HCT116 (cell line): ENCODE data around the gene JCAD. TPM values are rescaled to one million over a fixed set of nuclear protein-coding genes. Genes with fewer than 3 reads are reported as not detected.

Source experiments
- ATAC-seq: fragments of 200-7000 bp; cut with Tn5 transposase; 2 replicates; pipeline ENCODE4 v1.9.1; 2020; ENCODE audit warnings: mild to moderate bottlenecking, moderate library complexity
- BruUV-seq: library from RNA; stranded (reverse); fragments of 400-500 nt; replicated peaks from 2 replicates; lab custom pipeline; 2021; lab: Mats Ljungman, UMichigan
- CTCF ChIA-PET: fragments of 300-600 bp; sonication (Branson Sonifier 250); formaldehyde crosslinking; loops from one replicate; lab custom pipeline; 2021; ENCODE audit warnings: antibody characterized with exemption; lab: Charles Lee
- POLR2A ChIA-PET: fragments of 300-600, 350-600 bp; sonication (Branson Sonifier 250); formaldehyde crosslinking; loops from one replicate; lab custom pipeline; 2021; ENCODE audit warnings: antibody characterized with exemption; lab: Charles Lee
- RAD21 ChIA-PET, 2 experiments: fragments of 300-600 bp; sonication (Branson Sonifier 250); formaldehyde crosslinking; loops; one replicate each; lab custom pipeline; 2023; ENCODE audit warnings: low total read pairs in 2 of 2; ENCODE audit not compliant: uncharacterized antibody in 2 of 2, unreplicated experiment in 2 of 2, low non-redundant PET in 1 of 2; lab: Charles Lee
- DNase-seq: peaks from one replicate; pipeline ENCODE4 v3.0.0-alpha.2; 2010; ENCODE audit warnings: low read depth, low spot score
- H2AFZ ChIP-seq: fragments of 200-600 bp; shearing (Covaris generic), sonication (generic); 2 replicates; pipeline ENCODE4 v1.6.1; 2017; ENCODE audit warnings: low read depth, mixed run types, mixed read lengths, antibody characterized with exemption, low read length; ENCODE audit not compliant: poor library complexity, severe bottlenecking
- H3K27ac ChIP-seq: 2 replicates; pipeline ENCODE4 v1.5.1; 2012; ENCODE audit warnings: low read depth, low read length
- H3K27me3 ChIP-seq: fragments of 200-600 bp; sonication (generic); 2 replicates; pipeline ENCODE4 v1.6.1; 2016; ENCODE audit warnings: mixed run types, low read length, mixed read lengths; ENCODE audit not compliant: insufficient read depth
- H3K36me3 ChIP-seq, 2 experiments: fragments of 200-500 bp in 1 of 2; fragments of 200-600 bp in 1 of 2; sonication (Bioruptor generic) in 1 of 2; sonication (generic) in 1 of 2; 2 replicates each; pipeline versions ENCODE4 v1.5.1 to v1.6.1; 2014 to 2016; ENCODE audit warnings: low read length in 2 of 2, inconsistent platforms in 1 of 2, mixed read lengths in 1 of 2, mixed run types in 1 of 2; ENCODE audit not compliant: insufficient read depth in 2 of 2, control insufficient read depth in 1 of 2
- H3K4me1 ChIP-seq, 2 experiments: fragments of 200-600 bp in 1 of 2; sonication (generic) in 1 of 2; 2 replicates each; pipeline versions ENCODE4 v1.5.1 to v1.6.1; 2012 to 2017; ENCODE audit warnings: low read length in 2 of 2, inconsistent platforms in 1 of 2, mild to moderate bottlenecking in 1 of 2, mixed read lengths in 1 of 2, mixed run types in 1 of 2, moderate library complexity in 1 of 2; ENCODE audit not compliant: insufficient read depth in 2 of 2, control insufficient read depth in 1 of 2
- H3K4me2 ChIP-seq: fragments of 200-600 bp; sonication (generic); 2 replicates; pipeline ENCODE4 v1.6.1; 2017; ENCODE audit warnings: mixed run types, low read length, mixed read lengths
- H3K4me3 ChIP-seq, 2 experiments: fragments of 200-600 bp in 1 of 2; sonication (generic) in 1 of 2; replicated peaks in 1 of 2; 2 replicates each; pipeline ENCODE4 v1.5.1; 2011 to 2016; ENCODE audit warnings: low read length in 2 of 2, control low read depth in 1 of 2, low read depth in 1 of 2, mild to moderate bottlenecking in 1 of 2, mixed read lengths in 1 of 2, mixed run types in 1 of 2
- H3K79me2 ChIP-seq: fragments of 200-600 bp; sonication (generic); 2 replicates; pipeline ENCODE4 v1.6.1; 2017; ENCODE audit warnings: mild to moderate bottlenecking, mixed run types, low read length, moderate library complexity, mixed read lengths; ENCODE audit not compliant: insufficient read depth
- H3K9ac ChIP-seq: fragments of 200-600 bp; sonication (generic); 2 replicates; pipeline ENCODE4 v1.6.1; 2016; ENCODE audit warnings: low read length, mixed read lengths
- H3K9me2 ChIP-seq: fragments of 200-600 bp; sonication (generic), shearing (Covaris generic); 2 replicates; pipeline ENCODE4 v1.6.1; 2017; ENCODE audit warnings: mixed run types, mild to moderate bottlenecking, moderate library complexity; ENCODE audit not compliant: insufficient read depth
- H3K9me3 ChIP-seq, 2 experiments: fragments of 200-500 bp in 1 of 2; fragments of 200-600 bp in 1 of 2; sonication (Bioruptor generic) in 1 of 2; sonication (generic) in 1 of 2; 2 replicates each; pipeline ENCODE4 v1.6.1; 2014 to 2017; ENCODE audit warnings: low read length in 2 of 2, mixed read lengths in 2 of 2, inconsistent platforms in 1 of 2, low read depth in 1 of 2, mild to moderate bottlenecking in 1 of 2, mixed run types in 1 of 2, moderate library complexity in 1 of 2; ENCODE audit not compliant: control insufficient read depth in 1 of 2, insufficient read depth in 1 of 2
- H4K20me1 ChIP-seq: fragments of 200-600 bp; sonication (generic), shearing (Covaris generic); 2 replicates; pipeline ENCODE4 v1.6.1; 2017; ENCODE audit warnings: mixed run types, mild to moderate bottlenecking, moderate library complexity; ENCODE audit not compliant: insufficient read depth
- CBX3 ChIP-seq: IDR thresholded peaks from 2 replicates; pipeline ENCODE4 v1.6.1; 2012; ENCODE audit warnings: low read depth
- CEBPB ChIP-seq: IDR thresholded peaks from 2 replicates; pipeline ENCODE4 v1.6.1; 2012; ENCODE audit warnings: low read depth
- EGR1 ChIP-seq: IDR thresholded peaks from 2 replicates; pipeline ENCODE4 v1.6.1; 2012; ENCODE audit warnings: low read depth
- EZH2phosphoT487 ChIP-seq: fragments of 200-600 bp; IDR thresholded peaks from 2 replicates; pipeline ENCODE4 v1.6.1; 2018; ENCODE audit warnings: antibody characterized with exemption, borderline replicate concordance
- FOSL1 ChIP-seq: IDR thresholded peaks from 2 replicates; pipeline ENCODE4 v1.6.1; 2012; ENCODE audit warnings: low read depth
- POLR2A ChIP-seq: IDR thresholded peaks from 2 replicates; pipeline ENCODE4 v1.7.0; 2011; ENCODE audit warnings: borderline replicate concordance; ENCODE audit not compliant: insufficient read depth, insufficient read length; ENCODE audit errors: extremely low read depth
- POLR2AphosphoS5 ChIP-seq: IDR thresholded peaks from 2 replicates; pipeline ENCODE4 v1.6.1; 2011; ENCODE audit warnings: mild to moderate bottlenecking, low read depth, low read length, moderate library complexity
- RAD21 ChIP-seq: IDR thresholded peaks from 2 replicates; pipeline ENCODE4 v1.6.1; 2012; ENCODE audit warnings: low read depth, mild to moderate bottlenecking
- SP1 ChIP-seq: IDR thresholded peaks from 2 replicates; pipeline ENCODE4 v1.6.1; 2012; ENCODE audit warnings: low read depth
- SRF ChIP-seq: IDR thresholded peaks from 2 replicates; pipeline ENCODE4 v1.6.1; 2012; ENCODE audit warnings: low read depth
- TCF7L2 ChIP-seq: IDR thresholded peaks from 2 replicates; pipeline ENCODE4 v1.7.0; 2011; ENCODE audit warnings: borderline replicate concordance, inconsistent platforms; ENCODE audit not compliant: insufficient read depth, insufficient read length; ENCODE audit errors: extremely low read depth
- YY1 ChIP-seq: IDR thresholded peaks from 2 replicates; pipeline ENCODE4 v1.6.1; 2011; ENCODE audit warnings: low read length, low read depth, moderate library complexity, mild to moderate bottlenecking; ENCODE audit not compliant: insufficient replicate concordance; ENCODE audit errors: extremely low read depth
- ZFX ChIP-seq: fragments of 450-650 bp; IDR thresholded peaks from 2 replicates; pipeline ENCODE4 v1.6.1; 2017
- intact Hi-C: fragments of 100-400 bp; cut with micrococcal nuclease; formaldehyde crosslinking; loops from 2 replicates; pipeline ENCODE4 v1.10.0; 2022
- total RNA-seq: library from RNA; stranded (reverse); gene quantifications from one replicate; pipeline ENCODE4 v1.2.1, GENCODE V29; 2021; ENCODE audit not compliant: unreplicated experiment
- TF ChIP-seq, protein P1 (sequence below), 3 experiments: fragments of 200-600 bp in 1 of 3; sonication (generic) in 1 of 3; IDR thresholded peaks in 2 of 3; conservative IDR thresholded peaks in 1 of 3; 2 replicates each; pipeline ENCODE4 v1.5.1; 2012 to 2017; ENCODE audit warnings: low read depth in 2 of 3, low read length in 2 of 3, antibody characterized with exemption in 1 of 3, borderline replicate concordance in 1 of 3, control low read depth in 1 of 3, mild to moderate bottlenecking in 1 of 3, mixed read lengths in 1 of 3, mixed run types in 1 of 3, moderate library complexity in 1 of 3; ENCODE audit not compliant: insufficient read depth in 1 of 3
- TF ChIP-seq, protein P2 (sequence below): IDR thresholded peaks from 2 replicates; pipeline ENCODE4 v1.6.1; 2012
- TF ChIP-seq, protein P3 (sequence below): IDR thresholded peaks from 2 replicates; pipeline ENCODE4 v1.6.1; 2012

Gene JCAD
- total RNA-seq, 1 experiment from 2014 or later = 17.5 TPM

DNA sequence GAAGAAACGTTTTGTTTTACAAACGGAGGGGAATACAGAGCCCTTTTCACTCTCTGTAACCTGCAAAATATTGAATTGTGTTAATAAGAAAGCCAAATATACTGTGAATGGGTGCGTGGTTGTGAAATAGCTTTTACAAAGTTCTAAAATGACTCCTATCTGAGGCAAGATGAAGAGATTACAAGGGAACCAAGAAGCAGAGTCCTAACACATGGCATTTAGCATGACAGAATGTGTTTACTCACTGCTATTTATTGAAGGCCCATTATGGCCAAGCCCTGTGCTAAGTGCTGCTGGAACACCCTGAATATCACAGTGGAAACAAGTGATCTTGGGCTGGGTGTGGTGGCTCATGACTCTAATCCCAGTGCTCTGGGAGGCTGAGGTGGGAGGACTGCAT lies 12.9 kb downstream of the JCAD start:
- CTCF ChIA-PET = no interaction called here

DNA sequence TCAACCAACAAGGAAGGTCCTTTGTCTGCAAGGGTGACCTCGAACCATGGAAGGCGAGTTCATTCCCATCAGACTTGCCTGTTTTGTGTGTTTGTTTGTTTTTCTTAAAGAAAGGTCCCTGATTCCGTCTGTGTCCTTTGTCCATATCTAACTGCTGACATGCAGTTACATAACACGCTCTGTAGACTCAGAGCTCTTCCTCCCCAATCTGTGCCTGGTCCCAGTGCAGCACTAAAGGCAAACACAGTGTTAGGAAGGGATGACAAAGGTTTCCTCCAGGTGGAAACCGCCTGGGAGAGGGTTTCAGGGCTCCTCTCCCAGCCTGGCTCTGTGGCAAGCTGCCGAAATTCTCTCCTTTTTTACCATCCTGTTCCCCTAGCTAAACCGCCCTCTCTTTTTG lies 13.4 kb downstream of the JCAD start:
- Histone ChIP-seq H3K4me3 (no peak overlapping the region), H4K20me1 (no peaks in the 10 kb centered on the region), H3K9me2 (no peaks in the 10 kb centered on the region), H3K9me3 (no peaks in the 10 kb centered on the region), H3K27ac (no peak overlapping the region), H3K9ac (no peak overlapping the region), H3K4me2 (no peak overlapping the region), H3K36me3 (peaks cover 0 to 10% of the 10 kb centered on the region in 2 experiments; a peak in 2 of 4 replicates), H3K4me1 (no peaks in the 10 kb centered on the region), H2AFZ (no peak overlapping the region), H3K79me2 (no peaks in the 10 kb centered on the region), H3K27me3 (no peaks in the 10 kb centered on the region)
- ChIA-PET POLR2A (no interaction called here), RAD21 (no interaction called here), CTCF (no interaction called here)
- ATAC-seq (no peak), DNase-seq (no peak)
- no TSS peak for BruUV-seq
- intact Hi-C loops = no loop called here
- TF ChIP-seq, protein P1, sequence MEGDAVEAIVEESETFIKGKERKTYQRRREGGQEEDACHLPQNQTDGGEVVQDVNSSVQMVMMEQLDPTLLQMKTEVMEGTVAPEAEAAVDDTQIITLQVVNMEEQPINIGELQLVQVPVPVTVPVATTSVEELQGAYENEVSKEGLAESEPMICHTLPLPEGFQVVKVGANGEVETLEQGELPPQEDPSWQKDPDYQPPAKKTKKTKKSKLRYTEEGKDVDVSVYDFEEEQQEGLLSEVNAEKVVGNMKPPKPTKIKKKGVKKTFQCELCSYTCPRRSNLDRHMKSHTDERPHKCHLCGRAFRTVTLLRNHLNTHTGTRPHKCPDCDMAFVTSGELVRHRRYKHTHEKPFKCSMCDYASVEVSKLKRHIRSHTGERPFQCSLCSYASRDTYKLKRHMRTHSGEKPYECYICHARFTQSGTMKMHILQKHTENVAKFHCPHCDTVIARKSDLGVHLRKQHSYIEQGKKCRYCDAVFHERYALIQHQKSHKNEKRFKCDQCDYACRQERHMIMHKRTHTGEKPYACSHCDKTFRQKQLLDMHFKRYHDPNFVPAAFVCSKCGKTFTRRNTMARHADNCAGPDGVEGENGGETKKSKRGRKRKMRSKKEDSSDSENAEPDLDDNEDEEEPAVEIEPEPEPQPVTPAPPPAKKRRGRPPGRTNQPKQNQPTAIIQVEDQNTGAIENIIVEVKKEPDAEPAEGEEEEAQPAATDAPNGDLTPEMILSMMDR (IDR thresholded peaks at IDR 0.05 in 2 of 3, conservative IDR thresholded peaks at IDR 0.05 in 1 of 3; ENCODE audit: borderline replicate concordance in 1 of 3, insufficient read depth in 1 of 3, low read depth in 2 of 3, low read length in 2 of 3) = no peak
- no peak for TF ChIP-seq FOSL1
- TF ChIP-seq RAD21 = no peak
- TF ChIP-seq CBX3 = no peak
- TF ChIP-seq SRF = no peak
- TF ChIP-seq, protein P2, sequence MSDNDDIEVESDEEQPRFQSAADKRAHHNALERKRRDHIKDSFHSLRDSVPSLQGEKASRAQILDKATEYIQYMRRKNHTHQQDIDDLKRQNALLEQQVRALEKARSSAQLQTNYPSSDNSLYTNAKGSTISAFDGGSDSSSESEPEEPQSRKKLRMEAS = no peak
- TF ChIP-seq YY1 = no peak
- no peak for TF ChIP-seq SP1
- TF ChIP-seq POLR2AphosphoS5 = no peak

More for the DNA sequence above, 12.9 kb downstream of the JCAD start:
- Histone ChIP-seq H3K27me3 (no peaks in the 10 kb centered on the region), H3K79me2 (no peaks in the 10 kb centered on the region), H2AFZ (no peak overlapping the region), H3K9ac (no peak overlapping the region), H3K9me3 (no peaks in the 10 kb centered on the region), H3K4me1 (no peaks in the 10 kb centered on the region), H3K4me2 (no peak overlapping the region), H3K36me3 (peaks cover 0 to 10% of the 10 kb centered on the region in 2 experiments; a peak in 2 of 4 replicates), H3K27ac (no peak overlapping the region), H3K9me2 (no peaks in the 10 kb centered on the region), H4K20me1 (no peaks in the 10 kb centered on the region), H3K4me3 (no peak overlapping the region)
- ChIA-PET POLR2A (no interaction called here), RAD21 (no interaction called here)
- no peak for ATAC-seq
- TF ChIP-seq EZH2phosphoT487 = no peak
- TF ChIP-seq TCF7L2 = no peak
- TF ChIP-seq, protein P3, sequence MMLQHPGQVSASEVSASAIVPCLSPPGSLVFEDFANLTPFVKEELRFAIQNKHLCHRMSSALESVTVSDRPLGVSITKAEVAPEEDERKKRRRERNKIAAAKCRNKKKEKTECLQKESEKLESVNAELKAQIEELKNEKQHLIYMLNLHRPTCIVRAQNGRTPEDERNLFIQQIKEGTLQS = no peak
- TF ChIP-seq POLR2A = no peak
- TF ChIP-seq CEBPB = no peak
- TF ChIP-seq EGR1 = no peak
- TF ChIP-seq RAD21 = no peak
- TF ChIP-seq FOSL1 = no peak
- TF ChIP-seq ZFX = no peak
- TF ChIP-seq, protein P2 = no peak
- no TSS peak for BruUV-seq
- DNase-seq = no peak
- intact Hi-C loops = no loop called here
